Mesendoderm (in vitro differentiated cells): ENCODE data around the gene ACBD4.
A peak's percentile ranks its signal among the peaks of the same experiment; 100 is the strongest.

Experiments used
- DNase-seq: peaks from one replicate; pipeline ENCODE4 v3.0.0; 2013
- H2AK5ac ChIP-seq: 2 replicates; pipeline ENCODE4 v1.6.1; 2013; ENCODE audit warnings: low read length, inconsistent platforms
- H2BK120ac ChIP-seq: 2 replicates; pipeline ENCODE4 v1.6.1; 2013; ENCODE audit warnings: low read depth, mild to moderate bottlenecking, low read length, moderate library complexity, mixed read lengths
- H2BK15ac ChIP-seq: replicated peaks from 2 replicates; pipeline ENCODE4 v1.6.1; 2013; ENCODE audit warnings: low read depth, mild to moderate bottlenecking, moderate library complexity
- H2BK5ac ChIP-seq: 2 replicates; pipeline ENCODE4 v1.6.1; 2013; ENCODE audit warnings: low read length, inconsistent platforms
- H3K18ac ChIP-seq: 2 replicates; pipeline ENCODE4 v1.6.1; 2013; ENCODE audit warnings: mild to moderate bottlenecking, low read length, mixed read lengths
- H3K23ac ChIP-seq: one replicate; pipeline ENCODE4 v1.6.1; 2013; ENCODE audit warnings: low read length
- H3K27ac ChIP-seq: 2 replicates; pipeline ENCODE4 v1.5.1; 2013; ENCODE audit warnings: low read depth, mild to moderate bottlenecking, inconsistent platforms, low read length, moderate library complexity
- H3K27me3 ChIP-seq: 2 replicates; pipeline ENCODE4 v1.6.1; 2013; ENCODE audit warnings: low read length, control low read depth, mild to moderate bottlenecking, inconsistent platforms; ENCODE audit not compliant: insufficient read depth, poor library complexity
- H3K36me3 ChIP-seq: 2 replicates; pipeline ENCODE4 v1.6.1; 2013; ENCODE audit warnings: low read length, inconsistent platforms; ENCODE audit not compliant: control insufficient read depth, insufficient read depth
- H3K4ac ChIP-seq: one replicate; pipeline ENCODE4 v1.6.1; 2013; ENCODE audit warnings: low read depth, mild to moderate bottlenecking, low read length, moderate library complexity
- H3K4me1 ChIP-seq: 2 replicates; pipeline ENCODE4 v1.6.1; 2013; ENCODE audit warnings: low read depth, low read length, inconsistent platforms; ENCODE audit not compliant: control insufficient read depth
- H3K4me2 ChIP-seq: 2 replicates; pipeline ENCODE4 v1.6.1; 2013; ENCODE audit warnings: low read length
- H3K4me3 ChIP-seq: 2 replicates; pipeline ENCODE4 v1.5.1; 2013; ENCODE audit warnings: mild to moderate bottlenecking, low read length
- H3K56ac ChIP-seq: one replicate; pipeline ENCODE4 v1.6.1; 2013; ENCODE audit warnings: low read length
- H3K79me1 ChIP-seq: 2 replicates; pipeline ENCODE4 v1.6.1; 2013; ENCODE audit warnings: low read length, inconsistent platforms
- H3K79me2 ChIP-seq: 2 replicates; pipeline ENCODE4 v1.6.1; 2013; ENCODE audit warnings: mild to moderate bottlenecking, low read length; ENCODE audit not compliant: control insufficient read depth, insufficient read depth
- H3K9ac ChIP-seq: 2 replicates; pipeline ENCODE4 v1.6.1; 2013; ENCODE audit warnings: low read length, inconsistent platforms
- H4K5ac ChIP-seq: one replicate; pipeline ENCODE4 v1.6.1; 2013; ENCODE audit warnings: low read length
- H4K8ac ChIP-seq: one replicate; pipeline ENCODE4 v1.6.1; 2013; ENCODE audit warnings: low read depth, mild to moderate bottlenecking, control low read depth, low read length, moderate library complexity
- WGBS: extraction: QIAGEN DNeasy Blood & Tissue Kit; methylation state at CpG from one replicate; pipeline ENCODE4 v1.1.7; 2013; ENCODE audit warnings: low lambda C conversion rate, missing lambda C conversion rate; ENCODE audit not compliant: insufficient coverage; ENCODE audit errors: extremely low coverage; 5-methylcytosine and 5-hydroxymethylcytosine counted together

The ACBD4 gene

DNA sequence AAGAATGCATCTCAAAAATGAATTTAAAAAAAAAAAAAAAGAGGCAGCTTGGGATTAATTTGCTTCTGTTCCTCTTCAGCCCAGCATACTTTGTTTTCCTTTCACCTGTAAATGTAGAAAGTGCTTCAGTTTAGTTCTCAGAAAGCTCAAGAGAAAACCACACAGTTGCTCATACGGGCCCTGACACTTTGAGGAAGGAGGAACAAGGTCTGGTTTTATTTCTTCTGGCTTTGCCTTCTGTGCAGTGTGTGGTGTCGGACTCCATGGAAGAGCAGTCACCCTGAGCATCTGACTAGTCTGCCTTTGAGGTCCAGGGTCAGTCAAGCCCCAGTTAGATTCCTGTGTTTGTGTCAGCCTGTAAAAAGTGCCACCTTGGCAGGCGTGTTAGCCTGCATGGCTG is 46.7 kb upstream of the ACBD4 start:
- H3K36me3 ChIP-seq, result peaks cover 17% of the 10 kb centered on the region

DNA sequence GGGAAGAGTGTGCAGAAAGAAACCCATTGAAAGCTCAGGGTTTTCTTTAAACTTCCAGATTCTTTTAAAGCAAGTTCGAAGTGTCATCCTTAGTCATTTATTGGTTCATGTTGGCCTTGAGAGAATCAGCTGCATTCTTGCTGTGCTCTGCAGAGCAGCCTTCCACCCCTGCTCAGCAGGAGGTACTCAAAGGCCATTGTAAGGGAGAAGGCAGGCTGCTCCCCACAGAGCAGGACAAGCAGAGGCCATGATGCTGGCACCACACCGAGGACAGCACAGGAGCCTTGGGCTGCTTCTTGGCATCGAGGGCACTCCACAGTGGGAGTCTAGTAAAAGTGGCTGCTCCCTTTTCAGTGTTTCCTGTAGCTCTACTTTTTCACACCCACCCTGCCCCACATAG is 44.8 kb upstream of the ACBD4 start:
- H3K27me3 ChIP-seq, result no peaks in the 10 kb centered on the region
- no peak overlapping the region for H3K4me2 ChIP-seq
- no CpG with 5 or more reads among the region's 3 CpGs for WGBS
- no peak overlapping the region for H3K9ac ChIP-seq
- no peak overlapping the region for H4K5ac ChIP-seq
- H2BK15ac ChIP-seq, result no peak overlapping the region
- no peaks in the 10 kb centered on the region for H3K4me1 ChIP-seq
- peak; percentile 44 for DNase-seq
- no peak overlapping the region for H4K8ac ChIP-seq
- no peak overlapping the region for H2BK5ac ChIP-seq
- H3K27ac ChIP-seq, result no peak overlapping the region
- H3K4me3 ChIP-seq, result no peak overlapping the region
- no peak overlapping the region for H3K4ac ChIP-seq
- H3K79me2 ChIP-seq, result no peaks in the 10 kb centered on the region
- no peak overlapping the region for H2AK5ac ChIP-seq
- H3K36me3 ChIP-seq, result peaks cover 17% of the 10 kb centered on the region
- no peak overlapping the region for H3K23ac ChIP-seq
- H3K56ac ChIP-seq, result no peak overlapping the region
- no peak overlapping the region for H3K18ac ChIP-seq
- peaks cover 4% of the 10 kb centered on the region for H3K79me1 ChIP-seq
- H2BK120ac ChIP-seq, result no peak overlapping the region

More for the DNA sequence above, 46.7 kb upstream of the ACBD4 start:
- Histone ChIP-seq H3K9ac (no peak overlapping the region), H3K4ac (no peak overlapping the region), H2BK5ac (no peak overlapping the region), H3K4me3 (no peak overlapping the region), H3K56ac (no peak overlapping the region), H3K27ac (no peak overlapping the region), H3K23ac (no peak overlapping the region), H4K8ac (no peak overlapping the region), H4K5ac (no peak overlapping the region), H3K4me1 (no peaks in the 10 kb centered on the region), H3K79me1 (peaks cover 4% of the 10 kb centered on the region), H2BK120ac (no peak overlapping the region), H3K79me2 (no peaks in the 10 kb centered on the region), H2AK5ac (no peak overlapping the region), H3K27me3 (no peaks in the 10 kb centered on the region), H3K4me2 (no peak overlapping the region), H2BK15ac (no peak overlapping the region), H3K18ac (no peak overlapping the region)
- WGBS, result no CpG with 5 or more reads among the region's 3 CpGs
- no peak for DNase-seq

DNA sequence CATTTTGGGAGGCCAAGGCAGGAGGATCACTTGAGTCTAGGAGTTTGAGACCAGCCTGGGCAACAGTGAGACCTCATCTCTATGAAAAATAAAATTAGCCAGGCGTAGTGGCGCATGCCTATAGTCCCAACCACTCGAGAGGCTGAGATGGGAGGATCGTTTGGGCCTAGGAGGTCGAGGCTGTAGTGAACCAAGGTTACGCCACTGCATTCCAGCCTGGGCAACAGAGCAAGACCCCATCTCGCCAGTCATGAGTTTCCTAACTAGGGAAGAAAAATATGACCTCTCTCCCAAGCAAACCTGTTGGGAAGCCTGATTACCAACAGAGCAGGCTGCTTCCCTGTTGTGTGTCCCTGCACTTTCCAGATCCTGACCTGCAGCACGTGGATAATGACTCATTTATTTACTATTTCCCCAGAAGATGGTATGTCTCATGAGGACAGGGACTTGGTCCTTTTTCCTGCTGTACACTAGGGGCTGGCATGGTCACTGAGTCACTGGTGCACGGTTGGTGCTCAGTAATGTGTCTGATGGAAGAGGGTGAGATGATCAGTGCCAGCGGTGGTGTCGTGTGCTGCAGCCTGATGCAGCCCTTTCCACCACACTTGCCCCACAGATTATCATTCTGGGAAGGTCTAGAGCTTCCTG is 43.6 kb upstream of the ACBD4 start:
- Histone ChIP-seq H3K4me3 (no peak overlapping the region), H3K79me2 (no peaks in the 10 kb centered on the region), H3K23ac (no peak overlapping the region), H3K18ac (no peak overlapping the region), H4K5ac (no peak overlapping the region), H3K56ac (no peak overlapping the region), H3K27me3 (no peaks in the 10 kb centered on the region), H3K36me3 (peaks cover 20% of the 10 kb centered on the region), H3K27ac (no peak overlapping the region), H3K79me1 (peaks cover 4% of the 10 kb centered on the region), H2AK5ac (no peak overlapping the region), H3K9ac (no peak overlapping the region), H3K4ac (no peak overlapping the region), H2BK5ac (no peak overlapping the region), H3K4me2 (no peak overlapping the region), H2BK15ac (no peak overlapping the region), H2BK120ac (no peak overlapping the region), H4K8ac (no peak overlapping the region), H3K4me1 (no peaks in the 10 kb centered on the region)
- no CpG with 5 or more reads among the region's 11 CpGs for WGBS
- no peak for DNase-seq

DNA sequence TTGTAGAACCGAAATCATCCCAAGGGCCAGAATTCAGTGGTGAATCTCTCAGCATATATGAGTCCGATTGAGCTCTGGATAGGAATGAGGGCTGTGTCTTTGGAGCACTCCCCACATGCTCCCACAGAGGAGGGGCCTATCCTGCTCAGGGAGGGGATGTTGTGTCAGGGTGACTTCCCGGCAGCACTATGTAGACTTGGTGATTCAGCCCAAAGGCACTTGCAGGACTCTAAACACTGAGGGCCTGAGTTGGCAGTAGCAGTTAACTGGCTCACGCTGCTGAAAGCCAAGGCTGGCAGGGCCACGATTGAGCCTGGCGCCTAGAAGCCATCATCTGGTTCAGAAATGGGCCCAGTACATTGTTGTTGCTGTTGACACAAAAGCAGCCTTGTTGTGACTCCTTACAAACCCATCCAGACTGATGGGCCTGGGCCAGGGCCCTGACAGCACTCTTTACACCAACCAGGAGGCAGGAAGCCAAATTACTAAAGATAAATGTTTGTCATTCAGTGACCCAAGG is 42.5 kb upstream of the ACBD4 start:
- H2BK120ac ChIP-seq, result no peak overlapping the region
- no peak overlapping the region for H4K8ac ChIP-seq
- no peak overlapping the region for H3K23ac ChIP-seq
- H3K9ac ChIP-seq, result no peak overlapping the region
- no peak overlapping the region for H2BK5ac ChIP-seq
- H3K27me3 ChIP-seq, result no peaks in the 10 kb centered on the region
- no peak overlapping the region for H3K56ac ChIP-seq
- H3K79me1 ChIP-seq, result peaks cover 3% of the 10 kb centered on the region
- no peaks in the 10 kb centered on the region for H3K79me2 ChIP-seq
- peaks cover 22% of the 10 kb centered on the region for H3K36me3 ChIP-seq
- DNase-seq, result peak; percentile 55
- H4K5ac ChIP-seq, result no peak overlapping the region
- H3K4me2 ChIP-seq, result no peak overlapping the region
- WGBS, result no CpG with 5 or more reads among the region's 6 CpGs
- H2BK15ac ChIP-seq, result no peak overlapping the region
- H3K18ac ChIP-seq, result no peak overlapping the region
- H3K4me1 ChIP-seq, result no peaks in the 10 kb centered on the region
- no peak overlapping the region for H3K4me3 ChIP-seq
- no peak overlapping the region for H3K27ac ChIP-seq
- no peak overlapping the region for H3K4ac ChIP-seq
- H2AK5ac ChIP-seq, result no peak overlapping the region

DNA sequence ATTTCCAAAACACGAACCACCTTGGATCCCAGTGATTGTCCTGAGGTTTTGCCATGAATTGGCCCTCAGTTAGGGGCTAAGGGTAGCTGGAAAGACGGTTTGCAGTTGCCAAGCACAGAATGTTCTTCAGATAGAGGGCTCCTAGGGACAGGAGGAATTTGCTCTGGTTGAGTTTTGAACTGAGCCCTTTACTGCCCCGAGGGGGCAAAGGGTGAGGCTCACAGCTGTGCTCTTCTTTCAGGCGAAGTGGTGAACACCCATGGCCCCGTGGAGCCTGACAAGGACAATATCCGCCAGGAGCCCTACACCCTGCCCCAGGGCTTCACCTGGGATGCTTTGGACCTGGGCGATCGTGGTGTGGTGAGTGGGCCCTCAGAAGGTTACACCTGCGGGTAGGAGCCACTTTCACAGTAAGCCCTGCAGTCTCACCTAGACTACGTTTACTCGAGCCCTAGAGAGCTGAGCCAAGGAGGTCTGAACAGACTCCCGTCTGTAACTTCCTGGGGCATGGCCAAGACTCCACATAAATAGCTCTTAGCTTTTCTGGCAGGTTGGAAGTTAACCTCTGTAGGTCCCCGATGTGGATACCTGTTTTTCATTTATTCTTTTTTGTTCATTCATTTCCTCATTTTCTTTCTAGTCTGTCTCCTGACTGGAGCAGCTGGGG is 41.9 kb upstream of the ACBD4 start:
- Histone ChIP-seq H3K4me3 (no peak overlapping the region), H3K9ac (no peak overlapping the region), H2BK15ac (no peak overlapping the region), H4K5ac (no peak overlapping the region), H3K18ac (no peak overlapping the region), H3K23ac (no peak overlapping the region), H2AK5ac (no peak overlapping the region), H3K4ac (no peak overlapping the region), H2BK5ac (no peak overlapping the region), H3K4me1 (no peaks in the 10 kb centered on the region), H3K36me3 (peaks cover 22% of the 10 kb centered on the region), H3K56ac (no peak overlapping the region), H3K79me1 (peaks cover 2% of the 10 kb centered on the region), H3K79me2 (no peaks in the 10 kb centered on the region), H2BK120ac (no peak overlapping the region), H3K27me3 (no peaks in the 10 kb centered on the region), H3K27ac (no peak overlapping the region), H4K8ac (no peak overlapping the region), H3K4me2 (no peak overlapping the region)
- WGBS, result no CpG with 5 or more reads among the region's 13 CpGs
- no peak for DNase-seq
